Breast epithelium (tissue), 3 donors: ENCODE measurements around the gene HEATR3.

Experiments used
- POLR2A ChIP-seq: fragments of 450-650 bp; IDR thresholded peaks from one replicate; pipeline ENCODE4 v1.6.1; 2016; ENCODE audit warnings: antibody characterized with exemption, mild to moderate bottlenecking, moderate library complexity
- POLR2AphosphoS5 ChIP-seq, 3 donors: sonication (generic); formaldehyde crosslinking; IDR thresholded peaks; one replicate each; pipeline ENCODE4 v1.6.1; 2017; ENCODE audit warnings: antibody characterized with exemption in 3 of 3
- TF ChIP-seq, protein P1 (sequence below), 3 donors: fragments of 450-650 bp; IDR thresholded peaks; one replicate each; pipeline ENCODE4 v1.5.1; 2016 to 2017; ENCODE audit warnings: antibody characterized with exemption in 3 of 3, mild to moderate bottlenecking in 3 of 3, moderate library complexity in 3 of 3

GRCh38 chr16:50096791-50097190 is 31.0 kb downstream of the HEATR3 start:
- TF ChIP-seq, protein P1, sequence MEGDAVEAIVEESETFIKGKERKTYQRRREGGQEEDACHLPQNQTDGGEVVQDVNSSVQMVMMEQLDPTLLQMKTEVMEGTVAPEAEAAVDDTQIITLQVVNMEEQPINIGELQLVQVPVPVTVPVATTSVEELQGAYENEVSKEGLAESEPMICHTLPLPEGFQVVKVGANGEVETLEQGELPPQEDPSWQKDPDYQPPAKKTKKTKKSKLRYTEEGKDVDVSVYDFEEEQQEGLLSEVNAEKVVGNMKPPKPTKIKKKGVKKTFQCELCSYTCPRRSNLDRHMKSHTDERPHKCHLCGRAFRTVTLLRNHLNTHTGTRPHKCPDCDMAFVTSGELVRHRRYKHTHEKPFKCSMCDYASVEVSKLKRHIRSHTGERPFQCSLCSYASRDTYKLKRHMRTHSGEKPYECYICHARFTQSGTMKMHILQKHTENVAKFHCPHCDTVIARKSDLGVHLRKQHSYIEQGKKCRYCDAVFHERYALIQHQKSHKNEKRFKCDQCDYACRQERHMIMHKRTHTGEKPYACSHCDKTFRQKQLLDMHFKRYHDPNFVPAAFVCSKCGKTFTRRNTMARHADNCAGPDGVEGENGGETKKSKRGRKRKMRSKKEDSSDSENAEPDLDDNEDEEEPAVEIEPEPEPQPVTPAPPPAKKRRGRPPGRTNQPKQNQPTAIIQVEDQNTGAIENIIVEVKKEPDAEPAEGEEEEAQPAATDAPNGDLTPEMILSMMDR (IDR thresholded peaks at IDR 0.05): no peak
- TF ChIP-seq POLR2A (no peak), POLR2AphosphoS5 (IDR thresholded peaks at IDR 0.05) (no peak)
